ENCODE data around the gene KLHL17. TPM values are rescaled to one million over a fixed set of nuclear protein-coding genes. Genes with fewer than 3 reads are reported as not detected.
A peak's percentile ranks its signal among the peaks of the same experiment; 100 is the strongest.

The KLHL17 gene
- total and polyA plus RNA-seq, 9 of the 15 experiments (the other 6 are each of a cell fraction or from before 2014, with no cell fraction given), result 0.14 to 84.8 (median 13.0) TPM

DNA sequence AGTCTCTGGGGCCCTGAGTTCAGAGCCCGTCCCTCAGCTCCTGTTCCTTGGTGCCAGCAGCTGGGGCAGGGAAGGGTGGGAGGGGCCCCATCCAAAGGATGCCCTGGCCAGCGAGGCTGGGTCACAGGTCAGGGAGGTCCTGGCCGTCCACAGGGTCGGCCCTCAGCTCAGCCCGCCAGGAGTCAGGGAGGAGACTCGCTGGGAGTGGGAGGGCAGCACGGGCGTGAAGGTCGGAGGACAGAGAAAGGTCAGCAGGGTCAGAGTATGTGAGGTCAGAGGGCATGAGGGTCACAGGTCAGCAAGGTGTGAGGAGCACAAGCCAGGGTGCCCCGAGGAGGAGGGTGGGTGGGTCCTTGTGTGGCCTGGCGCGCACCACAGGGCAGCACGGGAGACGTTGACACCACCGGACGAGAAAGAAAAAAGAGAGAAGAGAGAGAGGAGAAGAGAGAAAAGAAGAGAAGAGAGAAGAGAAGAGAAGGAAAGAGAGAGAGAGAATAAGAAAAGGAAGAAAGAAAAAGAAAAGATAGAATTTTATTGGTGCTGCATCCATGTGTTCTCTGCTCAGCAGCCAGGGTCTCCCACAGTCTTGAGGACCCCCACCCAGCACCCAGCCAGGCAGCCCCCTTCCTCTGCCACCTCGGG is 14.4 kb downstream of the KLHL17 start:
- Histone ChIP-seq H3K9ac (ENCODE audit: insufficient read depth in 1 of 2, low read depth in 2 of 2, low read length in 2 of 2) (no peak overlapping the region; a peak in 1 of 4 replicates), H3K9me3 (replicated peaks; ENCODE audit: control insufficient read depth, insufficient read depth, low read depth, low read length) (no peaks in the 10 kb centered on the region), H3K4me1 (replicated peaks in 1 of 2; ENCODE audit: control insufficient read depth in 2 of 2, insufficient read depth in 2 of 2, low read length in 2 of 2) (peaks cover 0 to 79% of the 10 kb centered on the region in 2 experiments; a peak in 3 of 5 replicates), H3K9me1 (ENCODE audit: control insufficient read depth, insufficient read depth, low read length) (no peaks in the 10 kb centered on the region), H3K27ac (ENCODE audit: extremely low read depth, low read depth, low read length) (no peak overlapping the region), H3K36me3 (ENCODE audit: control insufficient read depth, insufficient read depth, low read length) (no peaks in the 10 kb centered on the region), H3K79me2 (ENCODE audit: control insufficient read depth, insufficient read depth, low read length) (no peaks in the 10 kb centered on the region), H3K27me3 (ENCODE audit: control insufficient read depth in 2 of 2, insufficient read depth in 2 of 2, low read length in 2 of 2) (peaks cover 8 to 55% of the 10 kb centered on the region in 2 experiments; a peak in 4 of 5 replicates), H3K4me2 (ENCODE audit: insufficient read depth, low read length) (no peak overlapping the region), H2AFZ (ENCODE audit: low read depth, low read length) (no peak overlapping the region), H3K4me3 (no peak overlapping the region), H4K20me1 (replicated peaks; ENCODE audit: control insufficient read depth, insufficient read depth, low read length) (peaks cover 3% of the 10 kb centered on the region; the same call in 1 of the 2 replicates)
- BruUV-seq (replicated peaks), result no TSS peak
- DNase-seq (ENCODE audit: extremely low read depth in 1 of 4, low spot score in 3 of 4) (no peak), ATAC-seq (no peak), FAIRE-seq (no peak)
- in situ Hi-C loops (cut with MboI) (no loop called here), intact Hi-C loops (cut with micrococcal nuclease) (no loop called here)
- TF ChIP-seq, protein P1, sequence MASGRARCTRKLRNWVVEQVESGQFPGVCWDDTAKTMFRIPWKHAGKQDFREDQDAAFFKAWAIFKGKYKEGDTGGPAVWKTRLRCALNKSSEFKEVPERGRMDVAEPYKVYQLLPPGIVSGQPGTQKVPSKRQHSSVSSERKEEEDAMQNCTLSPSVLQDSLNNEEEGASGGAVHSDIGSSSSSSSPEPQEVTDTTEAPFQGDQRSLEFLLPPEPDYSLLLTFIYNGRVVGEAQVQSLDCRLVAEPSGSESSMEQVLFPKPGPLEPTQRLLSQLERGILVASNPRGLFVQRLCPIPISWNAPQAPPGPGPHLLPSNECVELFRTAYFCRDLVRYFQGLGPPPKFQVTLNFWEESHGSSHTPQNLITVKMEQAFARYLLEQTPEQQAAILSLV (tag; IDR thresholded peaks at IDR 0.05), result no peak
- peak; percentile 95 for TF ChIP-seq NR2C1 (IDR thresholded peaks at IDR 0.05)
- peak; percentile 95 for TF ChIP-seq NR2C1 (tag; IDR thresholded peaks at IDR 0.05)
- TF ChIP-seq FOXP1 (CRISPR knock-in tag; IDR thresholded peaks at IDR 0.05), result no peak
- peak; percentile 83 for TF ChIP-seq ESRRA (IDR thresholded peaks at IDR 0.05; ENCODE audit: borderline replicate concordance, low read depth)
- TF ChIP-seq HDAC1 (IDR thresholded peaks at IDR 0.05), result peak in 1 of 2 experiments; percentile 16; a peak in 1 of 4 replicates
- TF ChIP-seq, protein P2, sequence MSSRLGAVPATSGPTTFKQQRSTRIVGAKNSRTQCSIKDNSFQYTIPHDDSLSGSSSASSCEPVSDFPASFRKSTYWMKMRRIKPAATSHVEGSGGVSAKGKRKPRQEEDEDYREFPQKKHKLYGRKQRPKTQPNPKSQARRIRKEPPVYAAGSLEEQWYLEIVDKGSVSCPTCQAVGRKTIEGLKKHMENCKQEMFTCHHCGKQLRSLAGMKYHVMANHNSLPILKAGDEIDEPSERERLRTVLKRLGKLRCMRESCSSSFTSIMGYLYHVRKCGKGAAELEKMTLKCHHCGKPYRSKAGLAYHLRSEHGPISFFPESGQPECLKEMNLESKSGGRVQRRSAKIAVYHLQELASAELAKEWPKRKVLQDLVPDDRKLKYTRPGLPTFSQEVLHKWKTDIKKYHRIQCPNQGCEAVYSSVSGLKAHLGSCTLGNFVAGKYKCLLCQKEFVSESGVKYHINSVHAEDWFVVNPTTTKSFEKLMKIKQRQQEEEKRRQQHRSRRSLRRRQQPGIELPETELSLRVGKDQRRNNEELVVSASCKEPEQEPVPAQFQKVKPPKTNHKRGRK (tag; IDR thresholded peaks at IDR 0.05), result peak; percentile 64; the same call in 1 of the 2 replicates
- TF ChIP-seq NR2C2 (CRISPR knock-in tag; IDR thresholded peaks at IDR 0.05), result peak; percentile 82; the same call in 1 of the 2 replicates
- peak; percentile 90 for TF ChIP-seq NR2C2 (tag; IDR thresholded peaks at IDR 0.05)
- TF ChIP-seq, protein P3, sequence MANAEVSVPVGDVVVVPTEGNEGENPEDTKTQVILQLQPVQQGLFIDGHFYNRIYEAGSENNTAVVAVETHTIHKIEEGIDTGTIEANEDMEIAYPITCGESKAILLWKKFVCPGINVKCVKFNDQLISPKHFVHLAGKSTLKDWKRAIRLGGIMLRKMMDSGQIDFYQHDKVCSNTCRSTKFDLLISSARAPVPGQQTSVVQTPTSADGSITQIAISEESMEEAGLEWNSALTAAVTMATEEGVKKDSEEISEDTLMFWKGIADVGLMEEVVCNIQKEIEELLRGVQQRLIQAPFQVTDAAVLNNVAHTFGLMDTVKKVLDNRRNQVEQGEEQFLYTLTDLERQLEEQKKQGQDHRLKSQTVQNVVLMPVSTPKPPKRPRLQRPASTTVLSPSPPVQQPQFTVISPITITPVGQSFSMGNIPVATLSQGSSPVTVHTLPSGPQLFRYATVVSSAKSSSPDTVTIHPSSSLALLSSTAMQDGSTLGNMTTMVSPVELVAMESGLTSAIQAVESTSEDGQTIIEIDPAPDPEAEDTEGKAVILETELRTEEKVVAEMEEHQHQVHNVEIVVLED (CRISPR knock-in tag; IDR thresholded peaks at IDR 0.05), result no peak
- 25% methylated on average over 15 of the region's 17 CpGs for WGBS (ENCODE audit: insufficient coverage, low coverage, missing lambda C conversion rate)
- CTCF ChIA-PET (ENCODE audit: low intra/inter-chr PET ratio), result interaction anchor here (1.5 kb wide), 1 partner anchor 105 kb away, joined by 5 read pairs; no protein-coding TSS in a partner anchor
- POLR2A ChIA-PET, result interaction anchor here (1.0 to 2.2 kb wide), 2 partner anchors 8 to 10 kb away, joined by 3 to 10 read pairs; partner anchors contain the start of gene PLEKHN1
